ENCODE measurements around the gene KRT15. TPM values are rescaled to one million over a fixed set of nuclear protein-coding genes. Genes with fewer than 3 reads are reported as not detected.

The KRT15 gene
- total and polyA plus RNA-seq, 2 of the 8 experiments (the other 6 are each of a cell fraction or from before 2014, with no cell fraction given): 0.11 to 0.13 TPM

DNA sequence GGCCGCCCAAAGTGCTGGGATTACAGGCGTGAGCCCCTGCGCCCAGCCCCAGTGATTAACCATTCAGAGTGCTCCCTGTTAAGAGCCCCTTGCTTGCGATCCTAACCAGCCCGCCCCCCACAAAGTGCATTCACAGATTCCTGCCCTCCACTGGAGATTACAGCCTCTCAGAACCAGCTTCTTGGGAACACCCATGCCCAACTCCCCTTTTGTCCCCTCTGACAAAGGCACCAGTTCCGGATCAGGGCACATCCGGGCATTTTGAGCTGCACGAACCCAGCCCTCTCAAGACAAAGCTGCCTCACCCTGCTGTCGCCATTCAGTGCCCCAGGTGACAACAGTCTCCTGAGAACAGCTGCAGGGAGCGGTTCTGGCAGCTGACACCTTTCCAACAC is 10.3 kb upstream of the KRT15 start (continued):
- TF ChIP-seq KDM4A (IDR thresholded peaks at IDR 0.05; ENCODE audit: low read depth, low read length, severe bottlenecking): no peak
- no peak for TF ChIP-seq SIX5 (IDR thresholded peaks at IDR 0.05; ENCODE audit: low read depth, low read length)
- TF ChIP-seq SP2 (IDR thresholded peaks at IDR 0.05; ENCODE audit: low read length): no peak
- TF ChIP-seq POLR2A (IDR thresholded peaks at IDR 0.05; ENCODE audit: control extremely low read depth in 1 of 2, low read depth in 2 of 2, low read length in 2 of 2): no peak
- no peak for TF ChIP-seq CHD2 (IDR thresholded peaks at IDR 0.05; ENCODE audit: low read length)
- no peak for TF ChIP-seq JUN (IDR thresholded peaks at IDR 0.05; ENCODE audit: low read depth, low read length)
- TF ChIP-seq, protein P1, sequence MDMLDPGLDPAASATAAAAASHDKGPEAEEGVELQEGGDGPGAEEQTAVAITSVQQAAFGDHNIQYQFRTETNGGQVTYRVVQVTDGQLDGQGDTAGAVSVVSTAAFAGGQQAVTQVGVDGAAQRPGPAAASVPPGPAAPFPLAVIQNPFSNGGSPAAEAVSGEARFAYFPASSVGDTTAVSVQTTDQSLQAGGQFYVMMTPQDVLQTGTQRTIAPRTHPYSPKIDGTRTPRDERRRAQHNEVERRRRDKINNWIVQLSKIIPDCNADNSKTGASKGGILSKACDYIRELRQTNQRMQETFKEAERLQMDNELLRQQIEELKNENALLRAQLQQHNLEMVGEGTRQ (IDR thresholded peaks at IDR 0.05; ENCODE audit: low read length): no peak
- TF ChIP-seq RAD21 (IDR thresholded peaks at IDR 0.05 in 1 of 2, conservative IDR thresholded peaks at IDR 0.05 in 1 of 2; ENCODE audit: low read depth in 2 of 2, low read length in 2 of 2): no peak
- no peak for TF ChIP-seq ASH2L (IDR thresholded peaks at IDR 0.05; ENCODE audit: low read length)
